ENCODE measurements around the gene MRPL27.

- TF ChIP-seq, protein P1, sequence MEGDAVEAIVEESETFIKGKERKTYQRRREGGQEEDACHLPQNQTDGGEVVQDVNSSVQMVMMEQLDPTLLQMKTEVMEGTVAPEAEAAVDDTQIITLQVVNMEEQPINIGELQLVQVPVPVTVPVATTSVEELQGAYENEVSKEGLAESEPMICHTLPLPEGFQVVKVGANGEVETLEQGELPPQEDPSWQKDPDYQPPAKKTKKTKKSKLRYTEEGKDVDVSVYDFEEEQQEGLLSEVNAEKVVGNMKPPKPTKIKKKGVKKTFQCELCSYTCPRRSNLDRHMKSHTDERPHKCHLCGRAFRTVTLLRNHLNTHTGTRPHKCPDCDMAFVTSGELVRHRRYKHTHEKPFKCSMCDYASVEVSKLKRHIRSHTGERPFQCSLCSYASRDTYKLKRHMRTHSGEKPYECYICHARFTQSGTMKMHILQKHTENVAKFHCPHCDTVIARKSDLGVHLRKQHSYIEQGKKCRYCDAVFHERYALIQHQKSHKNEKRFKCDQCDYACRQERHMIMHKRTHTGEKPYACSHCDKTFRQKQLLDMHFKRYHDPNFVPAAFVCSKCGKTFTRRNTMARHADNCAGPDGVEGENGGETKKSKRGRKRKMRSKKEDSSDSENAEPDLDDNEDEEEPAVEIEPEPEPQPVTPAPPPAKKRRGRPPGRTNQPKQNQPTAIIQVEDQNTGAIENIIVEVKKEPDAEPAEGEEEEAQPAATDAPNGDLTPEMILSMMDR (conservative IDR thresholded peaks at IDR 0.05 in 1 of 2, IDR thresholded peaks at IDR 0.05 in 1 of 2; ENCODE audit: extremely low read depth in 1 of 2, insufficient read depth in 1 of 2, low read depth in 1 of 2, low read length in 2 of 2) = no peak
- no peak for TF ChIP-seq EZH2 (IDR thresholded peaks at IDR 0.05; ENCODE audit: borderline replicate concordance, low read length)
Measured at GRCh38 chr17:50323060-50323459, 49.9 kb downstream of the MRPL27 start.

All from mammary epithelial cell (primary cell).